T-helper 1 cell (primary cell): ENCODE measurements around the gene RNASE13.
"Not testable (repeated sequence)": the region's sequence is repeated elsewhere in the genome, so short reads cannot be mapped to it uniquely, and the experiment has no call there.

ENCODE experiments used
- DNase-seq, 5 donors: peaks; one replicate each; pipeline ENCODE4 v3.0.0-alpha.2; 2012 to 2020

RNASE13 gene

GRCh38 chr14:21040941-21041340 lies 6.3 kb upstream of the RNASE13 start:
- not testable (repeated sequence) for DNase-seq

DNA sequence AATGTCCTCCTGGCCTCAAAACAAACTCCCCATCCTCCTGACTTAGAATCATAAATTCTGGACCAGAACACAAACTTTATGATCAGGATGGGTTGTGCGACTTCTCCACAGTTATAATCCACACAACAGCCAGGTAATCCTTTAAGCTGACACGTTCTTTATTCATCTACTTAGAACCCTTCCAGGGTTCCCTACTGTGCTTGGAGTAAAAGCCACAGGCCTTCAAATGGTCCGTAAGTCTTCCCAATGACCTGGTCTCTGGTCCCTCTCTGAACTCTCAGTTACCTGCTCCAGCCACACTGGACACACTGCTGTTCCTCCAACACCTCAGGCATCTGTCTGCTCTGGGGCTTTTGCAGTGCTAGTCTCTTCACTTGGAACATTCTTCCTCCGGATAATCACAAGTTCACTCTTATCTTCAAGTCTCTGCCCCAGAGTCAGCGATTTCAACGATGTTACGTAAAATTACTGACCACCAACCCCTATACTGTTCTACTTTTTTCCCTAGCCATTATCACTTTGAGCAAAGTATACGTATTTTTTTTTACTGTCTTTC lies 5.8 kb upstream of the RNASE13 start:
- DNase-seq: no peak

DNA sequence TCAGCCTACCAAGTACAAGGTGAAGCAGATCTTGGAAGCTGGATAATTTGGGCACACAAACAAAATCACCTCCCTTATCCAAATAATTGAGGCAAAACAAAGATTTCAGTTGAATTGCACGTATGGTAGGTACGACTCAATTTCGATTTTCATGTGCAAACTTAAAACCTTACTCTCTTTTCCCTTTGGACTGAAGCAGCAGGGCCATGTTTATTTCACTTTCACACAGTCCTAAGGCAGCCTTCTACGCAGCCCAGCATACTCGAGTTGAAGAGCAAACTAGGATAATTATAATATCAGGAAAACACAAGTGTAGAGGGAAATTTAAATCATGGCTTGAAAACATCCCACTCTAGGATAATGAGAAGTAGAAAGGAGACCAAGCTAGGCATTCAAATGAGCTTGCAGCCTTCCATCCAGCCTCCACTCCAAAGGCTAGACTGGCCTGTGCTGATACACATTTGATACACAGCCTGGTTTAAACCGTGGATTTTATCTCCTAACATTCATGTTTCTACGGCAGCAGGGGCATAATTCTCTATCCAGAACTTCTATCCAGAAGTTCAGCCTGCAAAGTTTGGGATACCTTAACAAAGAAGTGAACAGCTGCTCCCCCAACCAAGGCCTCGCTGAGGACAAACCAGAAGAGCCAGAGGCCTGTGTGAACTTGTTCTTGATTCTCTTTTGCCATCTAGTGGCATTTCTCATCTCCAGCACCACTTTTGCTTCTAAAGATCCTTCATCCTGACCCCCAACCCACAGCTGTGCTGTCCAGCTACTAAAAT lies 5.2 kb upstream of the RNASE13 start:
- peak in 3 of 5 donors; percentile 7 to 19 (median 16) for DNase-seq

DNA sequence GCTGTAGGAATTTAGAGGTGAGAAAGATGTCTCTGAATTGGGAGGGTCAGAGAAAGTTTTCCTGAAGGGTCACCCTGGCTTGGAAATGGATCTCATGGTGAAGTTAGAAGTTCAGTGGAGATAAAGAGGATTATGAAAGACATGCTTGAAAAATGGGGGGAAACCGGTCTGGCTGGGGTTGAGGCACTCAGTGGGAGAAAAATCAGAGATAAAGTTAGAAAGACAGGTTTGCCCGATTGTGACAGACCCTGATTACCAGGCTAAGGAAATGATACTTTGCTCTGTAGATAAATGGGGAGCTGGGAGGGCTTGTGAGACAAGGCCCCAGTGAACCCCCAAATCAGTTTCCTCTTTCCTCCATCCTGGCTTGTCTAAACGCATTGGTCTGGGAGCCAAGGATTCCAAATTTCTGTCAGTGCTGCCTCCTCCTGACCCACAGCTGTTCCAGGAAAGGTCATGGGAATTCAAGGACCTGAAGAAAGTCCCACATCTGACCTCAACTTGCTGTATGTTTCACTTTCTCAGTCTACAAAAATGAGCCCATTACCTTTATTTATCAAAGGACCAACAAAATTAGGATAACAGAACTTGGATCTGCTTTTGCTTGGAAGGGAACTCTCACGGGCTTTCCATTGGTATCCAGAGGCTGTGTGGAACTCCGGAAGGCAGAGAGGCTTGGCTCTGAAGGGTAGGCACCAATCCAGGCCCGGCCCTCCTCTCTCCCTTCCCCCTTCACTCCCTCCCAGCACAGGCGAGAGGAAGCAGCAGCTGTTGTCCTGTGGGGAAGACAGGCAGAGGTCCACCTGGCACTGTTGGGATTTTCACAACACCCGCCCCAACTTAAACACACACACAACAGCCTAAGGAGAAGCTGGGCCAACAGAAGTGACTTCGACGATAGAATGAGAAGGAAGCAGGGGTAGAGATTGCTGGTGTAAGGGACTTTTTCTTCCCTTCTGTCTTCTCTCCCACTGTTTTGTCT lies 4.1 kb upstream of the RNASE13 start:
- no peak for DNase-seq

- no peak for DNase-seq
Measured at GRCh38 chr14:21037156-21037555, 2.5 kb upstream of the RNASE13 start.

DNA sequence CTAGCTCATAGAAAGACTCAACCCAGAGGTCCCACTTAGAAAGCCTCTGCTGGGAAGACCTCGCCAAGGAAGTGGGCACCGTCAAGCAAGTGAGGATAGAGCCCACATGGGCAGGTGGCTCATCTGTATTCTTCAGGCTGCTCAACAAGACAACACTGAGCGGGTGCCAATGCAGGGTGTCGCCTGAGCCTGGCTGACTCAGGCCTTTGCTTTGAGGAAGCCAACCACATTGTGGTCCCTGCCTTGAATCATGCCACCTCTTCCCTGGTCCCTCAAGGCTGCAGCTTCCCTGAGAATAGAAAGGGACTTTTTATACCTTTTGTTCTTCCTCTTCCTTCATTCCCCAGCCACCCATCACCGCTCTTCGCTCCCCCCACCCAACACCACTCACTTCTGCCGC lies 2.1 kb upstream of the RNASE13 start:
- no peak for DNase-seq

GRCh38 chr14:21033133-21033698 lies 1.4 kb downstream of the RNASE13 start:
- DNase-seq: no peak

GRCh38 chr14:21032326-21033132 lies 2.1 kb downstream of the RNASE13 start:
- no peak for DNase-seq

GRCh38 chr14:21030531-21030930 lies 4.1 kb downstream of the RNASE13 start:
- DNase-seq: no peak

- no peak for DNase-seq
Measured at GRCh38 chr14:21029917-21030316, 4.7 kb downstream of the RNASE13 start, which contains the start of gene TPPP2. TSS of gene TPPP2 (plus strand) at chr14:21030217. CDS start at chr14:21030582, 365 bp downstream.

DNA sequence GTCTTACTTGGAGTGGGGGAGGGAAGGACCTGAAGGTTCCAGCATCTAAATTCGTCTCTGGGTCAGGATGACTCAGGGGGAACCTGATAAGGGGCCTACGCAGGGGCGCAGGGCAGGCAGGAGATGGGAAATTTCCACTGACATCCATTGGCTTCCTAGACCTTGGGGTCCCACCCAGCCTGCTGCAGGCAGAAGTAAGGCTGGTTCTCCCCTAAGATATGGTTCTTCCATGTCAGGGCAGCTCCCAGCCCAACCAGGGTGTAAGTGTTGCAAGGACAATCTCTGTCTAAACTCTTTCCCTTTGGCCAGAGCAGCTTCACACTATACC lies 7.7 kb downstream of the RNASE13 start:
- DNase-seq: no peak

- no peak for DNase-seq
Measured at GRCh38 chr14:21026274-21026987, 8.2 kb downstream of the RNASE13 start.

- no peak for DNase-seq
Measured at GRCh38 chr14:21025371-21026273, 9.0 kb downstream of the RNASE13 start.

DNA sequence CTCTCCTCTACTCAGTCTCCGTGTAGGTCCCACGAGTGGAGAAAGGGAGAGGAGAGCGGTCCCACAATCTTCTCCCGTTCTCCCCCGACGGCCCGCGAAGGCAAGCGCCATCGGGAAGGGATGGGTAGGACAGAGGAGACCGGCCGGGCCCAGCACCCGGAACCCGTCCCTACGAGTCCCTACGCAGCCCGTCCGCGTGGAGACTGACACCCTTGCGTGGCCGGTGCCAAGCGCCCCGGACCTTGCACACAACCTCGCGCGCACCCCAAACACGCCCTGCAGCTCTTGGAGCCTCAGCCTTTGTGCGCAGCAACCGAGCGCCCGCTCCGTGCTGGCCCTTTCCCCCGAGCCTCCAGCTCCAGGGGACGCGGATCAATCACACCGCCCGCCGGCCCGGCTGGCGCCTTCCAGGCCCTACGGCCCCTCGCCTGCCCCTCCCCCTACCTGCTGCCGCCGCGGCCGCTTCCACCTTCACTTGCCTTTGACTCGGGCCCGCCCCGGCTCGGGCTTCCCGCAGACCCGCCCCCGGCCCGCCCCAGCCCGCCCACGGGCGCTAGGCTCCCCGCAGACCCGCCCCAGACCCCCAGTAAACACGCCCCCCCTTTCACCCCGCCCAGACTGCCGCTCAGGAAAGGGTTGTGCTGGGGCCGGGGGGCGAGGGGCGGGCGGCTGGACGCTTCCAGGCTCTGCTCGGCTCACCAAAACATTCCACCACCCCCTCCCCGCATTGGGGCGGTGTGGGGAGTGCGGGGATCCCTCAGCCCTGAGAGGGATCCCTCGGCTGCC lies 9.8 kb downstream of the RNASE13 start, which contains the start of gene NDRG2:
Gene NDRG2 (minus strand): TSS at position 477 of the 786 bp plus-strand sequence. CDS start 1,746 bp downstream, outside the sequence.
- DNase-seq: peak; percentile 59 to 78 (median 73)

GRCh38 chr14:21023817-21024584 lies 10.6 kb downstream of the RNASE13 start:
- no peak for DNase-seq

DNA sequence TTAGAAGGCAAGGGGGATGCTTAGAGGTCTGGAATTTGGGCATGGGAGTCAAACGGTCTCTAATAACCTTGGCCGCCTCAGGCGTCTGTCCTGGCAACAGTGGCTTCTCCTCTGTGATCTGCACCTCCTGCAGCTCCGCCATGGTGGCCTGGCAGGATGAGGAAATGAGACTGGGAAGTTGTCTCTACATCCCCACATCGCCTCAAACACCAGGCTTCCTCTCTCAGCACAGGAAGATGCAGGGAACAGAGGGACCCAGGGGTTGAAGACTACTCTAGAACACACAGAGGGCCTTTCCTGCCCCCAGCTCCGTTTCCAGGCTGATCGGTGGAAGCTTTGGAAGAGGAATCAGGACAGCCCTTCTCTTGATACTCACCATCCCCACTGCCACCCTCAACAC lies 11.4 kb downstream of the RNASE13 start:
- no peak for DNase-seq

GRCh38 chr14:21022686-21023085 lies 11.9 kb downstream of the RNASE13 start:
- no peak for DNase-seq

GRCh38 chr14:21020977-21021545 lies 13.5 kb downstream of the RNASE13 start:
- no peak for DNase-seq
